NCI-H1092 (cell line): ENCODE data around the gene TRMT61A.
"Not testable (repeated sequence)": the region's sequence is repeated elsewhere in the genome, so short reads cannot be mapped to it uniquely, and the experiment has no call there.

Experiments used
- DNase-seq: peaks from one replicate; lab custom pipeline; 2025; lab: John Stamatoyannopoulos, UW

Gene TRMT61A

DNA sequence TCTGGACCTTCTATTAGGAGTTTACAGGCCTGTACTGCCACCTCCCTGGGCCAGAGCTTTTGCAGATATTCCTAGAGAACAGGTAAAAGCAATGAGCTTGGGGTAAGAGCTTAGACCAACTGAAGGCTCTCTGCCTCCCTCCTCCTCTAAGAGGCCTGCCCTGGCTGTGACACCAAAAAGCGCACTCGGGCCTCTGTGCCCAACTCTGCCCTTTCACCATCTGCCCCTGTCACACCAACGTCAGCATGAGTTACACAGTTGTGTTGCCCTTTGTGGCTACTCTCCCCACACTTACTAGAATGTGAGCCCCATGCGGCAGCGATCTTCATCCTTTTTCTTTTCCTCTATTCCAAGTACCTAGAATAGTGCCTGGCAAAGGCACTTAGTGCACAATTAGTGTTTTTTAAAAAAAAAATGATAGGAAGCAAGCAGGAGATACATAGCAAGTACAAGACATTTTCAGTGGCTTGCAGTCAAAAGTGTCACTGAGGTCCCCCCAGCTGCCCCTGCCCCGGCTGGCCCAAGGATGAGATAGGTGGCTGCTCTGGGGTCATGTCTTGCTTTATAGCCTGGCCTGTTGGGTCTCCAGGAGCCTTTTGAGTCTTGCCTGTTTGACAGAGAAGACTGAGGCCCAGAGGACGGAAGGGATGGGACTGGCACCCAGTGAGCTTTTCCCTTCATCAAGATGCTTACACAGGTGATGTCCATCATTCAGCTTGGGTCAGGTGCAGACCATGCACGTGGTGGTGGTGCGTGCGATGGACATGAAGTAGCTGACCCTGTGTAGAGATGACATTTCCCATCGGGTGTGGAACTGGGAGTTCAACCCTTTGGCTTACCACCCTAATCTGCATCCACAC is 18.9 kb upstream of the TRMT61A start:
- no peak for DNase-seq

DNA sequence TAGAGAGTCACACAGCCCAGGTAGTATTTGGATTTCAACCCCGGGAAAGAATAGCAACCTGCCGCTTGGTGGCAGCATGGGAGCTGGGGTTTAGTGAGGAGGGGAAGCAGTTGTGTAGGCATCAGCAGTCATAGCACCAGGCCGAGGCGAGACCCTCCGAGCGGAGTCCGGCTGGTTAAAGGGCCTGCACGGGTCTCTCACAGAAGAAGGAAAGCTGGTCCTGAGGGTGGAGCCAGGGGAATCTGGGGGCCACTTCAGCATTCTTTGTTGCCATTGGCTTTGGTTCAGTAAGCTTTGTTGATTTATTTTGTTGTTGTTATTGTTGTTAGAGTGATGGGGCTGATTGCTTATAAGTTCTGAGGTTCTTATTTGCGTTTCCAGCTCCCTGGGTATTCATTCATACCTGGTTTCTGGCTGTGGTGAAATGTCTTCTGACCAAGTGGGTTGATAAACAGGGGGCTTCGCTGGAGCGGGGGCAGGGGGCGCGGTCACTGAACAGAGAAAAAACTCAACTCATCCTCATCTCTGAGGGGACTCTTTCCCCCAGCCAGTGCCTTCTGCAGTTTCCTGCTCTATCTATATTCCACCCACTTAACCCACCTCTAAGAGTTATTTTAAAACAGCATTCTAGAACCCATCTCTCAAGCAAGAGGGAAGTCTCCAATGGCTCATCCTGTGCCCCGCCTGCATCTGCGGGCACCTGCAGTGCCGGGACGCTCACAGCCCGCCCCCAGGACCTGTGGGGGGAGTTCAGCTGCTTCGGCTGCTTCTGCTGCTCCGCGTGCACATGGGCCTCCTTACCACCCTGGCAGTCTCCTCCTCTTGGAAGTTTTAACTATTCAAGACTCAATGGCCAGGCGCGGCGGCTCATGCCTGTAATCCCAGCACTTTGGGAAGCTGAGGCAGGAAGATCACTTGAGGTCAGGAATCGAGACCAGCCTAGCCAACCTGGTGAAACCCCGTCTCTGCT is 18.0 kb upstream of the TRMT61A start:
- DNase-seq, result no peak

DNA sequence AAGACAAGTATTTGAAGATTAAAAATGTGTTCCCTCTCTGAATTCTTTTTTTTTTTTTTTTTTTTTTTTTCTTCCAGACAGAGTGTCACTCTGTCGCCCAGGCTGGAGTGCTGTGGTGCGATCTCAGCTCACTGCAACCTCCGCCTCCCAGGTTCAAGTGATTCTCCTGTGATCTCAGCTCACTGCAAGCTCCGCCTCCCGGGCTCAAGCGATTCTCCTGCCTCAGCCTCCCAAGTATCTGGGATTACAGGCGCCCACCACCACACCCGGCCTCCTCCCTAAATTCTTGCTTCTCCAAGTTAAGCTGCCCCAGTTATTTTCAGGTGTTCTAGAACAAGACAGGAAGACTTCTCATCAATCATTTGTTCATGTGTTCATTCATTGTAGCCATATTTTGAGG is 16.8 kb upstream of the TRMT61A start:
- not testable (repeated sequence) for DNase-seq

DNA sequence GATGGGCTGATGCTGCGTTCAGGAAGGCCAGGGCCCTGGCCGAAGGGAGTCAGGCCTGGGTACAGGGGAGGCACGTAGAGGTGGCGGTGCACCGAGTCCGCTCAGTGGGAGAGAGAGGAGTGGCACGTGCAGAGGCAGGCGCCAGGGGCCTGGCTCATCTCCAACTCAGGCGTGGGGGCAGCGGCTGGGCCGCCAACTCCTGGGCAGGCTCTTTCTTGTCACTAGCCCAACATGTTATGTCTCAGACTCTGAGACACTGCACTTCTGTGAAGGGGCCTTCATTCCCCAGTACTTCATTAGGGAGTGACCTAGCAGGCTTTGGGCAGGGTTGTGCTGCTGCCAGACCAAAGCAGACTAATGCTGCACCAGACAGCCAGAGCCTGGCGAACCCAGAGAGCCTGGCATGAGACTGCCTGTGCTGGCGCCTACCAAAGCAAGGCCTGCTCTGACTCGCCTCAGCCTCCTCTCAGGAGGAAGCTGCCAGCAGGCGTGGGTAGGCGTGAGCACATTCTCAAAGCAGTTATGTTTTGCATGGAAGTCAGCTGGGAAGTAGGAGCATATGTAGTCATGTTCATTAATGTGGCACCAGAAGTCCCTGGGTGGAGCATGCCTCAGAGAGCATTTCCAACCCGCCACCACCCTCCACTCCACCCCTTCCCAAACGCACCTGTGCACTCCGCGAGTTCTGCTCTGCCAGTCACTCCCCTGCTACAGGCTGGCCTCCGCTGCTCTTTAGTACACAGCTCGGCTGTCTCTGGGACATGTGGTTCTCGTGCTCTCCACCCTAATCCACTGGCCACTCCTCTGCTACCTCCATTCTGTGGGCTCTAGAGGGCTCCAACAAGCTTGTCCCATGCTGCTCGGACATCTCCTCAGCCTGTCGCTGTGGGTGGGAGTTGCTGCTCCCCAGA is 16.0 kb upstream of the TRMT61A start:
- peak; percentile 62 for DNase-seq

DNA sequence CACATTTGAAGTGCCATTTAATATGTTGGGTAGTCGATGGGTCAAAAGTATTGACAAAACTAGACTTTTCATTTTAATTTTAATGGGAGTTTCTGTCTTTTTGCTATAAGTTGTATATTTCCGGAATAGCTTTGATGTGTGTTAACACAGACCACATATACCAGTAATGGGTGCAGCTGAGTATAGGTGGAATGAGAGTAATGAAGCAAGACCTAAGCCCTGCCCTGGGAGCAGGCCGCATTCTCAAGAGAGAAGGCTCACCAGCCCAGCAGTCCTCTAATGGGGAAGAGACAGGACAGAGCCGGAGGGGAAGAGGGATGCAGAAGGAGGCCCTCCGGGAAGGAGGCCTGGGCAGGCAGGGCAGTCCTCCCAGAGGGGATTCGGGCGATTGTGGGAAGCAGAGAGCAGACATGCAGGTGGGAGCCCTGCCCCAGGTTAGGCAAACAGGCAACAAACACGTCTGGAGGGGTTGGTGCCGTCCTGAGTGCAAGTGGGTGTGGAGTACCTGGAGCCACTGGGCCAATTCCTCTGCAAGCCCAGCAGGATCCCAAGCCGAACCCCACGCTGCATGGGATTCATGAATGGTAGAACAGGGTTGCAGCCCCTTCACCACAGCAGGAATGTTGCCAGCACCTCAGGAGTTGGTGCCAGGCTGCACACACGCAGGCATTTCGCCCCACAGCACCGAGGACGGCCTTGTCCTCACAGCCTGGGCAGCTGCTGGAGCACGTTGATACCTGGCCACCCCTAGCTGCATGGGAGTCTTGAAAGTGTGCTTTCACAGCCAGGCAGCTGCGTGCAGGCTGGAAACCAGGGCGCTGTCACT is 14.2 kb upstream of the TRMT61A start:
- no peak for DNase-seq

DNA sequence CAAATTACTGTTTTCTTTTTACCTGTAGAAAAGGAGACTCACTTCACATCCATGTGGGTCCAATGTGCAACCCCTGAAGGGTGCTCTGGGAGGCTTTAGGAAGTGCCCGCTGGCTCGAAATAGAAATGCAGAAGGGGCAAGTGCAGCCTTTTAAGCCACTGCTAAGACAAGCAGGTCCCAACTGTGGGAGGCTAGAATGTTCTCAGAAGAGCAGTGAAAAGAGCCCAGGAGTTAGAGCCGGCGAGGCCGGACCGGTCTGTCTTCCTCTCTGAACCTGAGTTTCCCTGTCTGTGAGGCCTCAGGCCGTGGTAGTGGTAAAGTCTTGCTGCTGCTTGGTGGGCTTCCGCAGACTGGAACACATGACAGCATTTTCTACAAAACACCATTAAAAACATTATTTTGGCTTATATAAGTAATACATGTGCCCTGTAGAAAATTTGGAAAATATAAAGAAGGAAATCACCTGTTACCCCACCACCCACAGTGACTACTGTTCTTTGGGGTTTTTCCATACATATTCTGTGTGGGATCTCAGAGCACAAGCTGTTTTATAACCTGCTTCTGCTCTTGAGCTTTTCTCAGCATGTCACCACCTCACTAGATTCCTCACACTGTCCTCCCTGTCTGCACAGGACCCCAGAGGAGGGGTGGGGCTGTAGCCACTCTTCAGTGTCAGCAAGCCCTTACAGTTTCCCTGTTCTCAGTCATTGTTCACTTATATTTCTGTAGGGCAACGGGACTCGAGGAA is 12.4 kb upstream of the TRMT61A start:
- no peak for DNase-seq

DNA sequence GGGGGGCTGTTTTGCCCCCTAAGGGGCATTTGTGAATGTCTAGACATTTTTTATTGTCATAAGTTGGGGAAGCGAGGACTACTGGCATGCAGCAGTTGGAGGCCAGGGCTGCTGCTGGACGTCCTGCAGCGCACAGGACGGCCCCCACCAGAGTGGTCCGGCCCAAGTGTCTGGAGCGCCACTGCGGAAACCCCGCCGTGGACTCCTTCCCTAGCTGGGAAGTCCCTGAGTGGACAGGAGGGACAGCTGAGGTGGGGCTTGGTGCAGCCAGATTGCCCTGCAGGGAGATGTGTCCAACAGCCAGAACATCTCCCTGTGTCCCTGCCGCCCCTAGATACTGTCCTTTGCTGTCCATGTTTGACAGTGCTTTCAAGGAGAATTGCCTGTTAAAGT is 11.8 kb upstream of the TRMT61A start:
- DNase-seq, result no peak

DNA sequence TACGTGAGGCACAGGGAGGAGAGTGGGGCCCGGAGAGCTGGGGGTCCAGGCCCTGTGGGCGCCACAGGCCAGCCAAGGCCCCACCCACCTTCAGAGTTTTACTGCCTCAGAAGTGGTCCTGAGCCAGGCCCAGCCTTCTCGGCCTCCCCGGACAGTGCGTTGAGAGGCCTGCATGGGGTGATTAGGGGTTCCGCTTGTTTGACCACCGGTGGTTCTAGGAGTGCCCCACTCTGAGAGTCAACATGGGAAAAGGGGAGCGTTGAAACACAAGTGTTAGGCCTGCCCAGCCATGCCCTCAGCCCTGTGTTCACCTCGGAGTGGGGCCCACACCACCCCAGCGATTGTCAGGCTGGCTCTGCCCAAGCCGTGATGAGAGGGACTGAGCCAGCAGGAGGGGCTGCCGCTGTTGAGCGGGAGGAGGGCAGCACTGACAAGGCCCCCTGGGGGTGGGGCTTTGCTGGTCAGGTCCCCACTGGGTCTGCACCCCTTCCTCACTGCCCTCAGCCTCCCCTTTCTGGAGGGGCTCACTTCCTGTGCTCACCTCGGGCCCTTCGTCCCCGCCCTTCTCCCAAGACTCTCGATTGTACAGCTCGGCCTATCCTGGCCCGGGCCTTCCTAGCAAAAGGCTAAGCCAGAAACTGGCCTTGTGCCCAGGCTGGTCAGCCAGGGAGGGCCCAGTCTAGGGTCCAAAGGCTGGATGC is 11.1 kb upstream of the TRMT61A start:
- no peak for DNase-seq

DNA sequence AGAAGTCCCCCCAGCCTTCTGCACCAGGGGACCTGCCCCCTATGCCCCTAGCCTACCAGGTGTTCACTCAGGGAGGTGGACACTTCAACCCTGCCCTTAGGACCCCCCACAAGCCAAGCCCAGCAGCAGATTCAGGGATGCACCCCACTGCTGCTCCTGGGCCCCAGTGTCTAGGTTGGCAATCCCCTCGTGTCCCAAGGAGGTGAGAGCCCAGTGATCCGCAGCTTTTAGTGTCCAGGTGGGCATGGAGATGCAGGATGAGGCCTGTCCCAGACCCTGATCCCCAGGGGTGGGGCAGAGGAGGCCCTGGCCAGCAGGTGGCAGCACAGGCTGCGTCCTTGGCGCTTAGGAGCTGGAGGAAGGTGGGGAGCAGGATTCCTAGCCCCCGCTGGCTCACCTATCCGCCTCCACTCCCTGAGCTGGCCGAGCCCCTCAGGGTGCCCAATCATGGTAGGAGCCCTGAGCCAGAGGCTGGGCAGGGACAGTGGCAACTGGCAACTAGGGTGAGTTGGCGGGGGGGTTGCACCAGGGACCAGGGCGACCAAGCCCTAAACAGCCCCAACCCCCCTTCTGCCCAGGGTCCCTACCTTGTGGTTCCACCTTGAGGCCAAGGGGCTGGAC is 10.5 kb upstream of the TRMT61A start:
- DNase-seq, result peak; percentile 59

DNA sequence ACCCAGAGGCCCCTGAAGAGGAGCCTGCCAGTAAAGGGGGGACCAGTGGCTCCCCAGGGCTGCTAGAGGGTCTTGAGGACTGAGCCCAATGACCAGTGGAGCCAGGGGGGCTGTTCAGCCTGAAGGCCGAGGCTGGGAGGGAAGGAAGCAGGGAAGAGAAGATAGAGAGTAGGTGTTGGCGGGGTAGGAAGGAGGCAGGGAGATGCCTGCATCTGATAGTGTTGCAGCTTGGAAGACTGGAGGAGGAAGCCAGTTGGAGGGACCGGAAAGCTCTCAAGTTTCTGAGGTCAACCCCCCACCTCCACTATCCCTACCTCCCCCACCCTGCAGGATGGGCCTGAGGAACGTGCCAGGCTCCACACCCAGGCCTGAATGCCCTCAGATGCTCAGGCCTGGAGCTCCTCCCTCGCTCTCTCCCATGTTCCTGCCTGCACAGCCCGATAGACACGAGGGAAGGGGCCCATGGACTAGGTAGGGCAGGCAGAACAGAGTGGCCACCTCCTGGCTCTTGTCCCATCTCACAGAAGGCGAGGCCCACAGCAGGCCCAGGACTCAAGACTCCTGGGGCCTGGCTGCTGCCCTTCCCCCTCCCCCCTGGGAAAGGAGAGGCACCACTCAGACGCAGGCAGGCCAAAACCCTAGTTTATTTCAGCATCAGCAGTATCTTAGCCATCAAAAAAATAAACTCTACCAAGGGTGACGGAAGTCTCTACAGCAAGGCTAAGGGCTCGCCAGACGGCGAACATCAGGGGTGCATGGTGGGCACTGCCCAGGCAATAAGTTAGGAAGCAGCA is 9.8 kb upstream of the TRMT61A start:
- DNase-seq, result no peak

DNA sequence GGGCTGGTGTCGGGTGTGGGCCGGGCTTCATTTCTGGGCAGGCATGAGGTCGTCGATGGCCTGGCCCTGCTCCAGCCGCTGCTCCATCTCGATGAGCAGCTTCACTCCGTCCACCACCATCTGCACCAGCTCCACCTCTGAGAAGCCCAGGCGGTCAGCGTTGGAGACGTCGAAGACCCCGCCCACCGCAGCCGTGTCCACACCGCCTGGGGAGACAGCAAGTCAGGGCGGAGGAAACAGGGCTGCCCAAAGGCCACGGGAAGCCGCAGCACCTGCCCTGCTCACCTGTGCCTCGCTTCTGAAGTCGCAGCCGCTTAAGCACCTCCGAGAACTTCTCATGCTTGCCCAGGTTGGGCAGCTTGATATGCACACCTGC is 9.2 kb upstream of the TRMT61A start:
- no peak for DNase-seq

DNA sequence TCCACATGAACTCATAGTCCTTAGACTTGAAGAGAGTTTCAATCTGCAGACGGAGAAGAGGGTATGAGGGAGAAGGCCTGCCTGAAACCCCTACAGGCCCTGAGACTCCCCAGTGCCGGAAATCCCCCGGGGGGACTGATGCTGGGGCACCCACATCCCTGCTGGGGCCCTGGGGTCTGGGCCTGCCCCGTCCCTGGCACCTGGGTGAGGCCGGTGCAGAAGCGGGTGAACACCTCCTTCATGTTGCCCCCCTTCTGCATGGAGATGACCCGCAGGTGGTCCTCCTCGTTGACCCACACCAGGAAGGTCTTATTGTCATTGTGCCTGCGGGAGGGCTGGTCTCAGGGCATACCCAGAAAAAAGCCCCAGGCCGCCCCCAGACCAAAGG is 8.7 kb upstream of the TRMT61A start:
- no peak for DNase-seq

DNA sequence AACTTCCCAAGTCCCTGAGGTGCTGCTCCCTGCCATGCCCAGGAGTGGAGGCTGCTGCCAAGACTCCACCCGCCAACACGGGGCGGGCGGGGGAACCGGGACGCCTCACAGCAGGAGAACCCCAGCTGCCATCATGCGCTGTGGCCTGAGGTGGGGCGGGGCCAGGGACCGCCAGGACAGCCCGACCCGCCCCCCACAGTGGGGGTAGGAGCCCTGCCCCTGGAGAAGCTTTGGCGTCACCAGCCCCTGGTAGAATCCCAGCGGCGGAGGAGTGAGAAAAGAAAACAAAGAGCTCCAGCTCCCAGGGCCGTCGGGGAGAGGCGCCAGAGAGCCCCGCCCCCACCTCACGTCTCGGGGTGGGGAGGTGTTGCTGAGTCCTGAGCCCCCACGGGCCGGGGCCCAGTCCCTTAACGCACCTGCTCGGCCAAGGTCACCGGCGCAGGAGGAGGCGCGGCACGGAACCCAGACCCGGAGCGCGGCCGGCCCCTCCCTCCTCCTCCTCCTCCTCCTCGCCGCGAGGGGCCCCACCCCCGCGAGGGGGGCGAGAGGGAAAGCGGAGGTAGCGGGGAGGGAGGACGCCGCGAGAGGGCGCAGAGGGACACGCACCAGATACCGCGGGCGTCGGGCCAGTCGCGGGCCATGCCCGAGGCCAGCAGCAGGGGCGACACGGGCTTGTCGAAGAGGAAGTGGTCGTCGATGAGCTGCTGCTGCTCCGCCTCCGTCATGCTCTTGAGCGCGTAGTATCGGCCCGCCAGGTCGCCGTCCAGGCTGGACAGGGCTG is 8.1 kb upstream of the TRMT61A start:
- DNase-seq, result peak; percentile 73

DNA sequence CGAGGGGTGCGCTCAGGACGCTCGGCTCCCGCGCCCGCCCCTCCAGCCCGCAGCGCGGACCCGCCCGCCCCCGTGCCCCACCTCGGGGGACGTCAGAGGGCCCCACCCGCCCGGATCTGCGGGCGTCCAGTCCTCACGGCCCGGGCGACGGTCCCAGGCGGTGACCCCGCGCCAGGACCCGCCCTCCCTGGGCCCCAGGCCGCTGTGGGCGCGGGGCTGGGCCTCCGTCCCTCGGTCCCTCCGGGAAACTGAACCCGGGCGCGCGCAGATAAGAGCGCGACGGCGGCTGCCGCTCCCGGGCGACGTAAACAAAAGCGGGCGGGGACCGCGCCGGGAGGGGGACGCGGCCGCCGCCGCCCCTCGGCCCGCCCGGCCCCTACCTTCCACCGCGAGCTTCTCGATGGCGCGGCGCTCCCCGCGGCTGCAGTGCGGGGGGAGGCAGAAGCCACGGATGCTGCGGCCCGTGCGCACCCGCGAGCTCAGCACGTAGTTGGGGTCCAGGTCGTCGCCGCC is 7.5 kb upstream of the TRMT61A start:
- no peak for DNase-seq

DNA sequence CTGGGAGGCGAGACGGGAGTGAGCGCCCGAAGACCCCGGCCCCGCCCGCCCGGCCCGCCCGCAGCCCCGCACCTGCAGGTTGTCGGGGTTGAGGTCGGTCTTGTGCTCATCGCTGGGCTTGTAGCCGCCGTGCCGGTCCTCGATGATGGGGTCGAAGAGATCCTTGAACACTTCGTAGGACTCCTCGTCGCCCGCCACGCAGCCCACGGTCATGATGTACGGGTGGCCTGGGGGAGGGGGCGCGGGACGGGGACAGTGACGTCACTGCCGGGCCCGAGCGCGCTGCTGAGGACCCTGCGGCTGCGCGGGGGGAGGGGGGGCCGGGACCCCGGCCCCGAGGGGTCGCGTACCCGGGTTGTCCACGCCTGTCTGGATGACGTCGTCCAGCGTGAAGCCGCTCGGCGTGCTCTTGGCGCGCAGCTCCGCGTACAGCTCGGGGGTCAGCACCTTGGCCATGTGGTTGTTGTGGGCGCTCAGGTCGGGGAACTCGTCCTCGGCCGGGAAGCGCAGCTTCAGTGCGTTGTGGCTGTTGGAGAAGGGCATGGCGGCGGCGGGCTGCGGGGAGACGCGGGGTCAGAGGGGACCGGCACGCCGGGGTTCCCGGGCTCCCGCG is 6.9 kb upstream of the TRMT61A start:
- peak; percentile 40 for DNase-seq

DNA sequence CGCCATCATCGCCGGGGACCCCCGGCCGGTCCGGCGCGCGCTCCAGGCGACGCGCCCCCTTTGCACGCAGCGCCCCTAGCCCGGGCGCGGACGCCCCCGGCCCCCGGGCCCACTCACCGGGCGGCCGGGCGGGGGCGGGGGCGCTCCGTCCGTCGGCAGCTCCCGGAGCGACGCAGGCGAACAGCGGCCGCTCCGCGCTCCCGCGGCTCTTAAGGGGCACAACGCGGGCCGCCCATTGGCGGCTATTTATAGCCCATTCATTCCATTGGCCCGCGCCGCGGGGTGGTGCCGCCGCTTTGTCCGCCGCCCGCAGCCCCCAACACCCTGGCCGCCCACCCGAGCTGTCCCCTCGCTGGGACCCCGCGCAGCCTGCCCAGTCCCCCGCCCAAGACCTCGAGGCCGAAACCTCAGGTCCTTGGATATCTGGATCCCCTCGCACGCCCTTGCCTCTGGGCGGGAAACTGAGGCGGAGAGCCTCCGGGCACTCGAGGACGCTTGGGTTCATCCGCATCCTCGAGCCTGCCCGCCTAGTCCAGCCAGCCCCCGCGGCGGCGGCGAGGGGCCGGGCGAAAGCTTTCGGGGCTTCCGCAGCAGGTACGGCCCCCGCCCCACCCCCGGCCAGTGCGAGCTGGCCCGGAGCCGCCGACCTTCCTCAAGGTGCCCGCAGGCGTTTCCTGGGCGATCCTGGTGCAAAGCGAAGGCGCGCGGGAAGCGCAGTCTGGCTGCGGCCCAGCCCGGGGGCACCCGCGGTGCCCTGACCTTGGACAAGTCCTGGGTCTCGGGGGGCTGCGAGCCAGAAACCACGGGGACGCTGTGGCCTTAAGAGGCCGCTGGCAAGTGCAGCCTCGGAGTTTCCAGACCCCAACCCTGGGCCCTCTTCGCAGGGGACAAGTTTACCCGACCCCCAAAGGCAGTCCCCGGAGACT is 6.1 kb upstream of the TRMT61A start, which contains the start of gene CKB:
Gene CKB, minus strand, starts transcription at position 182 of the 926 bp plus-strand sequence. CDS start 337 bp downstream, outside the sequence.
- DNase-seq, result peak; percentile 73
